ENCODE results near the gene GLRX2.

The GLRX2 gene

DNA sequence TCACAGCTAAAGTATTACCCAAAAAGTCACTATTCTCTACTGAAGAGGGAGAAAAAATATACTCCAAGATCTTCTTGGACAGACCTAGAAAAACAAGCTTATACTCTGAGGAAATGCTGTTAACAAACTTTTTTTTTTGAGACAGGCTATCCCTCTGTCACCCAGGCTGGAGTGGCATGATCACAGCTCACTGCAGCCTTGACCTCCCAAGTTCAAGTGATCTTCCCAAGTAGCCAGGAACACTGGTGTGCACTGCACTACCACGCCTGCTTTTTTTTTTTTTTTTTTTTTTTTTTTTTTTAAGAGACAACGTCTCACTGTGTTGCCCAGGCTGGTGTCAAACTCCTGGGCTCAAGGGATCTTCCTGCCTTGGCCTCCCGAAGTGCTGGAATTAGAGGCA, 17.3 kb downstream of the GLRX2 start:
- Histone ChIP-seq H3K27me3 (ENCODE audit: control insufficient read depth, insufficient read depth, low read length) (no peaks in the 10 kb centered on the region), H3K9ac (ENCODE audit: low read length) (no peak overlapping the region), H3K9me3 (ENCODE audit: control insufficient read depth, insufficient read depth, low read depth, low read length) (no peaks in the 10 kb centered on the region), H3K4me3 (ENCODE audit: low read depth, low read length) (no peak overlapping the region), H3K4me1 (ENCODE audit: control insufficient read depth, insufficient read depth, low read length) (no peaks in the 10 kb centered on the region), H3K36me3 (ENCODE audit: control insufficient read depth, insufficient read depth, low read length) (peaks cover 42% of the 10 kb centered on the region), H3K27ac (ENCODE audit: low read depth, low read length) (no peak overlapping the region)

DNA sequence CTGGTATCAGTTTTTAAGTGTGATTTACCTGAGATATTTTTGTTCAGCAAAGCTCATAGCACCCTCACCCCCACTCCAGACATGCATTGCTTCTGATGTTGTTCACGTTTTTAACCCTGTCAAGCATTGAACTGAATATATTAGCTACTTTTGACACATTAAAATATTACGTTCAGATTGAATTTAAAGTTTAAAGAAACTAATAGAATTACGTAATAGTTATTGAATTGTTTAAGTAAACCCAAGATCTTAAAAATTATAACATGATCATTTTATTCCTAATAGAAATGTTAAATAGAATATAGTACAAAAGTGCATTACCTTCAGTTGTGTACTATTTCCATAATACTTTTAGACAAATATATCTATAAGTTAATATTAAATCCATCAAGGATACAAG, 18.9 kb downstream of the GLRX2 start:
- Histone ChIP-seq H3K36me3 (ENCODE audit: control insufficient read depth, insufficient read depth, low read length) (peaks cover 57% of the 10 kb centered on the region), H3K27ac (ENCODE audit: low read depth, low read length) (no peak overlapping the region), H3K4me3 (ENCODE audit: low read depth, low read length) (no peak overlapping the region), H3K27me3 (ENCODE audit: control insufficient read depth, insufficient read depth, low read length) (no peaks in the 10 kb centered on the region), H3K9me3 (ENCODE audit: control insufficient read depth, insufficient read depth, low read depth, low read length) (no peaks in the 10 kb centered on the region), H3K9ac (ENCODE audit: low read length) (no peak overlapping the region), H3K4me1 (ENCODE audit: control insufficient read depth, insufficient read depth, low read length) (no peaks in the 10 kb centered on the region)

DNA sequence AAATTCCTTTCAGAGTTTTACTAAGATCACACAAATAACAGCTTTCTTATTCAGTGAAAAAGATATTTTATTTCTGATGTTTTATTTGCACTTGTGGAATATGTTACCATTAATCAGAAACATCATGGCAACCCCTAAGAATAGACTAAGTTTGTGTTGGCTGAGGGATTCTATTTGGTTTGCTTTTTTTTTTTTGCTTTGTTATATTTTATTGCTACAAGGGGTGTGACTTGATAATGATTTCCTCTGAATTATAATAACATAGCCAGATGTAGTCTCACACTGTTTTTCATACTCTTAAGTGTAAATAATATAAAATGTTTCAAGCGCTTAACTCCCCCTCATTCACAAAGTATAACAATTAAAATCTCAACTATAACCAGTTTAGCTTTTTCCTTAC, 20.0 kb downstream of the GLRX2 start:
- H3K36me3 ChIP-seq (ENCODE audit: control insufficient read depth, insufficient read depth, low read length), result peaks cover 65% of the 10 kb centered on the region
- H3K9ac ChIP-seq (ENCODE audit: low read length), result no peak overlapping the region
- no peak overlapping the region for H3K27ac ChIP-seq (ENCODE audit: low read depth, low read length)
- no peak overlapping the region for H3K4me3 ChIP-seq (ENCODE audit: low read depth, low read length)
- no peaks in the 10 kb centered on the region for H3K9me3 ChIP-seq (ENCODE audit: control insufficient read depth, insufficient read depth, low read depth, low read length)
- no peaks in the 10 kb centered on the region for H3K27me3 ChIP-seq (ENCODE audit: control insufficient read depth, insufficient read depth, low read length)
- H3K4me1 ChIP-seq (ENCODE audit: control insufficient read depth, insufficient read depth, low read length), result no peaks in the 10 kb centered on the region

DNA sequence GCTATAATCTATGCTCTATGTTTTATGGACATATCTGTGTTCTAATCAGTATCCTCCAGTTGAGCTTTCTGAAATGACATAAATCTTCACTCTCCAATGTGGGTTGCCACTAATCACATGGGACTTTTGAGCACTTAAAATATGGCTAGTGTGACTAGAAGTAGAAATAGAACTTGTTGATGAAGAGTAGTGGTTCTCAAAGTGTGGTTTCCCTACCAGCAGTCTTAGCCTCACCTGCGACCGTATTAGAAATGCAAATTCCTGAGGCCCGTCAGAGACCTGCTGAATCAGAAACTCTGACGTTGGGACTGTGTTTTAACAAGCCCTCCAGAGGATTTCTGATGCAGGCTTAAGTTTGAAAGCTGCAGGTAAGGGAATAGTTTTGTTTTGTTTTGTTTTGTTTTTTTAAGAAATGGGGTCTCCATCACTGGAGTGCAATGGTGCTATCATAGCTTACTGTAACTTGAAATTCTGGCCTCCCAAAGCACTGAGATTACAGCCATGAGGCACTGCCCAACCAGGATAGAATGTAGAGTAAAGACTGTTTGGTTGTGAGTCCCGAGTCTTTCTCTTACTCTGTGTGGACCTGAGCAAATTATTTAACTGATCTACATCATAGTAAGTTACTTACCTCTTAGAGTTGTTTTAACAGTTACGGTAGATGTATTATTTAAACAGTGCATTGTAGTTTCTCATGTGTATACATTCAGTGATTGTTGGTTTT, 21.7 kb downstream of the GLRX2 start:
- H3K9ac ChIP-seq (ENCODE audit: low read length), result no peak overlapping the region
- H3K27ac ChIP-seq (ENCODE audit: low read depth, low read length), result no peak overlapping the region
- no peaks in the 10 kb centered on the region for H3K9me3 ChIP-seq (ENCODE audit: control insufficient read depth, insufficient read depth, low read depth, low read length)
- H3K4me3 ChIP-seq (ENCODE audit: low read depth, low read length), result no peak overlapping the region
- no peaks in the 10 kb centered on the region for H3K27me3 ChIP-seq (ENCODE audit: control insufficient read depth, insufficient read depth, low read length)
- H3K4me1 ChIP-seq (ENCODE audit: control insufficient read depth, insufficient read depth, low read length), result no peaks in the 10 kb centered on the region
- peaks cover 75% of the 10 kb centered on the region for H3K36me3 ChIP-seq (ENCODE audit: control insufficient read depth, insufficient read depth, low read length)

DNA sequence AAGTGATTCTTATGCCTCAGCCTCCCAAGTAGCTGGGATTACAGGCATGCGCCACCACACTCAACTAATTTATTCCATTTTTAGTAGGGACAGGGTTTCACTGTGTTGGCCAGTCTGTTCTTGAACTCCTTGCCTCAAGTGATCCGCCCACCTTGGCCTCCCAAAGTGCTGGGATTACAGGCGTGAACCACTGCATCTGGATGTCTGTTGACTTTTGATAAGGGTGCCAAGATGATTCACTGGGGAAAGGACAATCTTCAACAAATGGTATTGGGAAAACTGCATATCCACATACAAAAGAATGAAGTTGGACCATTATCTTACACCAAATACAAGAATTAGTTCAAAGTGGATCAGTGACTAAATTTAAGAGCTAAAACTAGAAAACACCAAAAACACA, 26.0 kb downstream of the GLRX2 start:
- H3K36me3 ChIP-seq (ENCODE audit: control insufficient read depth, insufficient read depth, low read length), result peaks cover 74% of the 10 kb centered on the region

DNA sequence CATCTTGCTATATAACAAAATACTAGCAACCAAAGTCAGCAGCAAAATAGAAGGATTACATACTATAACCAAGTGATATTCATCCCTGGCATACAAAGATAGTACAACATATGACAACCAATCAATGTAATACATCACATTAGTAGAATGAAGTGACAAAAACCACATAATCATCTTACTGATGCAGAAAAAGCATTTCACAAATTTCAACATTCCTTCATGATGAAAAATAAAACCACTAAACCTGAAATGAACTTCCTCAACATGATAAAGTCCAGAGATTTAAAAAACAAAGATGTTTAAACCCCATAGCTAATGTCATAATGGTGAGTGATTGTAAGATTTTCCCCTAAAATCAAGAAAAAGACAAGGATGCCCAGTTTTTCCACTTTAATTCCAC, 27.2 kb downstream of the GLRX2 start:
- Histone ChIP-seq H3K9ac (ENCODE audit: low read length) (no peak overlapping the region), H3K27ac (ENCODE audit: low read depth, low read length) (no peak overlapping the region), H3K36me3 (ENCODE audit: control insufficient read depth, insufficient read depth, low read length) (peaks cover 67% of the 10 kb centered on the region), H3K4me1 (ENCODE audit: control insufficient read depth, insufficient read depth, low read length) (no peaks in the 10 kb centered on the region), H3K27me3 (ENCODE audit: control insufficient read depth, insufficient read depth, low read length) (no peaks in the 10 kb centered on the region), H3K4me3 (ENCODE audit: low read depth, low read length) (no peak overlapping the region), H3K9me3 (ENCODE audit: control insufficient read depth, insufficient read depth, low read depth, low read length) (no peaks in the 10 kb centered on the region)

More for the DNA sequence above, 26.0 kb downstream of the GLRX2 start:
- Histone ChIP-seq H3K27me3 (ENCODE audit: control insufficient read depth, insufficient read depth, low read length) (no peaks in the 10 kb centered on the region), H3K4me3 (ENCODE audit: low read depth, low read length) (no peak overlapping the region), H3K4me1 (ENCODE audit: control insufficient read depth, insufficient read depth, low read length) (no peaks in the 10 kb centered on the region), H3K9me3 (ENCODE audit: control insufficient read depth, insufficient read depth, low read depth, low read length) (no peaks in the 10 kb centered on the region), H3K27ac (ENCODE audit: low read depth, low read length) (no peak overlapping the region), H3K9ac (ENCODE audit: low read length) (no peak overlapping the region)

DNA sequence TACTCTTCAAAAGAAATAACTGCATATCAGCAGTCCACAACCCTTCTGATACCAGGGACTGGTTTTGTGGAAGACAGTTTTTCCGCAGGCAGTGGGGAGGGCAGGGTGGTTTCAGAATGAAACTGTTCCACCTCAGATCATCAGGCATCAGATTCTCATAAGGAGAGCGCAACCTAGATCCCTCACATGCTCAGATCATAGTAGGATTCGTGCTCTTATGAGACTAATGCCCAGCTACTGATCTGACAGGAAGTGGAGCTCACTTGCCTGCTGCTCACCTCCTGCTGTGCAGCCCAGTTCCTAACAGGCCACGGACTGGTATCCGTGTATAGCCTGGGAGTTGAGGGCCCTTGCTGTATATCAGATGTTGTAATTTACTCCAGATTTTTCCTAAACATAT, 34.3 kb downstream of the GLRX2 start:
- peaks cover 13% of the 10 kb centered on the region for H3K4me1 ChIP-seq (ENCODE audit: control insufficient read depth, insufficient read depth, low read length)
- no peaks in the 10 kb centered on the region for H3K9me3 ChIP-seq (ENCODE audit: control insufficient read depth, insufficient read depth, low read depth, low read length)
- peak overlapping the region; percentile 35 for H3K9ac ChIP-seq (ENCODE audit: low read length)
- no peak overlapping the region for H3K4me3 ChIP-seq (ENCODE audit: low read depth, low read length)
- peaks cover 8% of the 10 kb centered on the region for H3K36me3 ChIP-seq (ENCODE audit: control insufficient read depth, insufficient read depth, low read length)
- no peak overlapping the region for H3K27ac ChIP-seq (ENCODE audit: low read depth, low read length)
- H3K27me3 ChIP-seq (ENCODE audit: control insufficient read depth, insufficient read depth, low read length), result no peaks in the 10 kb centered on the region

DNA sequence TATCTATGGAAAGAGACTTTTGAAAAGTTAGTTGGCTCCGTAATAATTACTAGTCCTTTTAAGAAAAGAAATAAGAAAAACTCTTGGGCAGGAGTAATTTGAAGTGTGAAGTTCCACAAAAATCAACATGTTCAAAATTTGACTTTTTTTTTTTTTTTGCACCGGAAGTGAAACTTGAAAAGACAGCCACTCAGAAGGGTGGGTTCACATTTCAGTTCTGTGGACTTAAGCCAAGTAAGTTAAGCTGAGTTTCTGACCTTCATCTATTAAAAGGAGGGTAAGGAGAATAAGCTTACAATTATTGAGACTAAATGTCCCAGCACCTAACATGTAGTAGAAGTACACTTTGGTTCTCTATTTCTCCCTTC, 34.8 kb downstream of the GLRX2 start:
- Histone ChIP-seq H3K27ac (ENCODE audit: low read depth, low read length) (no peak overlapping the region), H3K4me1 (ENCODE audit: control insufficient read depth, insufficient read depth, low read length) (peaks cover 13% of the 10 kb centered on the region), H3K4me3 (ENCODE audit: low read depth, low read length) (no peak overlapping the region), H3K9ac (ENCODE audit: low read length) (no peak overlapping the region), H3K36me3 (ENCODE audit: control insufficient read depth, insufficient read depth, low read length) (peaks cover 8% of the 10 kb centered on the region), H3K9me3 (ENCODE audit: control insufficient read depth, insufficient read depth, low read depth, low read length) (no peaks in the 10 kb centered on the region), H3K27me3 (ENCODE audit: control insufficient read depth, insufficient read depth, low read length) (no peaks in the 10 kb centered on the region)

DNA sequence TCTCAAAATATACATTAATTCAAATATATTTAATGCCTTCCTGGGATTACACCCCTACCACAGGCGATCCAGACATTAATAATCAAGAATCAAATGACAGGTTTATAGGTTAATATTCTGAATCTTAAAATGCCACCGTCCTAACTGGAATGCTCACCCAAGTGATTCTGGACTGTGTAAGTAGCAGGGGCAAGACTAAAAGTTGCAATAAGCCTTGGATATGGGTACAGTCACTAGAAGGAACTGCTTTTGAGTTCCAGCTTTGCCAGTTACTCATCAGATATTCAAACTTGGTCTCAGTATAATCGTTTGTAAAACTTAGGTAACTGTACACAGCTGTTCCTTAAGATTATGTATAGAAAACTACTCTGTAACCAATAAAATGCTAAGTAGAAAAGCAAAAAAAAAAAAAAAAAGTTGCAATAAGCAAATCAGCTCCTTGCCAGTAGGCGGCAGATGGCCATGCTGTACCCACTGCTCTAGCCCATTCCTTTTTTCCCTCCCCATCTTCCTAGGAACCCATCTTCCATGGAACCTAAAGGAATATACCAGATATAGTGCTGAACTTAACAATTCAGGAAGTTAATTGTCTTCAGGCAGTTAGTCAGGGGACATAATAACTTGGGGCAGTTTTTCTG, 35.3 kb downstream of the GLRX2 start:
- Histone ChIP-seq H3K9ac (ENCODE audit: low read length) (no peak overlapping the region), H3K9me3 (ENCODE audit: control insufficient read depth, insufficient read depth, low read depth, low read length) (no peaks in the 10 kb centered on the region), H3K4me3 (ENCODE audit: low read depth, low read length) (no peak overlapping the region), H3K27ac (ENCODE audit: low read depth, low read length) (no peak overlapping the region), H3K27me3 (ENCODE audit: control insufficient read depth, insufficient read depth, low read length) (no peaks in the 10 kb centered on the region), H3K36me3 (ENCODE audit: control insufficient read depth, insufficient read depth, low read length) (peaks cover 8% of the 10 kb centered on the region), H3K4me1 (ENCODE audit: control insufficient read depth, insufficient read depth, low read length) (peaks cover 13% of the 10 kb centered on the region)

DNA sequence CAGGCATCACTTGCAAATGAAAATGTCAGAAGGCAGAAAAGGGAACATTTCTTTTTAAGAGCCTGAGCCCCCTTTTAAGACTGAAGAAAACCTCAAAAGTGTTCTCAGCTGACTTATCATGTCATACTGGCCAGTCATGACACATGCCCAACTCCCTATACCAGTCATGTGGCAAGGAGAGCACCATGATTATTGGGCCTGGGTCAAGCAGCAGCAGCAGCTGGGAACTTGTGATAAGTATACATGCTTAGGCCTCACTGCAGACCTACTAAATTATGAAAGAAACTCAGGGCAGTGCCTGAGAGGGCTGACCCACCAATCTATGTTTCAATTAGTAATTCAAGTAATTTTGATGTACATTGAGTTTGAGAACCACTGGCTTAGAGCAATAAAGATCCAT, 37.2 kb downstream of the GLRX2 start:
- Histone ChIP-seq H3K9me3 (ENCODE audit: control insufficient read depth, insufficient read depth, low read depth, low read length) (no peaks in the 10 kb centered on the region), H3K4me3 (ENCODE audit: low read depth, low read length) (no peak overlapping the region), H3K27ac (ENCODE audit: low read depth, low read length) (no peak overlapping the region), H3K4me1 (ENCODE audit: control insufficient read depth, insufficient read depth, low read length) (peaks cover 13% of the 10 kb centered on the region), H3K36me3 (ENCODE audit: control insufficient read depth, insufficient read depth, low read length) (peaks cover 3% of the 10 kb centered on the region), H3K9ac (ENCODE audit: low read length) (no peak overlapping the region), H3K27me3 (ENCODE audit: control insufficient read depth, insufficient read depth, low read length) (no peaks in the 10 kb centered on the region)

DNA sequence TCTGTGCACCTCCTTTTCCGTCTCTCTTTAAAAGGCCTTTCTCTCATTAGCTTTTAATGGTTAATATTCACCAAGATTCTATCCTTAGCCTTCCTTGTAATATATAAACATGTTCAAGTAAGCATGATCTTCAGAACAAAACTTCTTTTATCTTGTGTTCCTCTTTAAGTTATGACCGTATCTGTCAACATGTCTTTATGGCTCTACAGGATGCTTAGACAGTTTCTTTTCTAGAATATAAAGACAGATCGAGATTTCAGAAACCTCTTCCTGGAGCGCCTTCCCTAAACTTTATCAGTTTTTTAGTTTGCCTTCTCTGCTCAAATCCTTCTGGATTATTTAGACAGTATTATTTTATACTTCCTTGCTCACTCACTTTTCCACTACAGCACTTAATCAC, 38.6 kb downstream of the GLRX2 start:
- Histone ChIP-seq H3K9me3 (ENCODE audit: control insufficient read depth, insufficient read depth, low read depth, low read length) (no peaks in the 10 kb centered on the region), H3K27ac (ENCODE audit: low read depth, low read length) (no peak overlapping the region), H3K4me3 (ENCODE audit: low read depth, low read length) (no peak overlapping the region), H3K4me1 (ENCODE audit: control insufficient read depth, insufficient read depth, low read length) (peaks cover 13% of the 10 kb centered on the region), H3K9ac (ENCODE audit: low read length) (no peak overlapping the region), H3K36me3 (ENCODE audit: control insufficient read depth, insufficient read depth, low read length) (peaks cover 3% of the 10 kb centered on the region), H3K27me3 (ENCODE audit: control insufficient read depth, insufficient read depth, low read length) (no peaks in the 10 kb centered on the region)
